DND-41 (cell line): ENCODE results near the gene SNTB2.

ENCODE experiments used
- ATAC-seq: fragments of 200-7000 bp; cut with Tn5 transposase; 3 replicates; pipeline ENCODE4 v1.9.1; 2021; ENCODE audit warnings: low read depth; ENCODE audit not compliant: insufficient read depth
- DNase-seq: peaks from one replicate; pipeline ENCODE4 v3.0.0-alpha.2; 2020
- H2AFZ ChIP-seq: 2 replicates; pipeline ENCODE4 v1.6.0; 2012; ENCODE audit warnings: low read depth, low read length
- H3K27ac ChIP-seq: 2 replicates; pipeline ENCODE4 v1.5.1; 2012; ENCODE audit warnings: low read length, inconsistent platforms
- H3K27me3 ChIP-seq: fragments of 200-600 bp; sonication (generic); 2 replicates; pipeline ENCODE4 v1.6.0; 2012; ENCODE audit warnings: low read length, mild to moderate bottlenecking, inconsistent platforms; ENCODE audit not compliant: insufficient read depth, poor library complexity
- H3K36me3 ChIP-seq: 2 replicates; pipeline ENCODE4 v1.5.1; 2012; ENCODE audit warnings: low read length, inconsistent platforms; ENCODE audit not compliant: insufficient read depth
- H3K4me1 ChIP-seq: 2 replicates; pipeline ENCODE4 v1.5.1; 2012; ENCODE audit warnings: mild to moderate bottlenecking, low read length; ENCODE audit not compliant: insufficient read depth
- H3K4me2 ChIP-seq: 2 replicates; pipeline ENCODE4 v1.6.0; 2012; ENCODE audit warnings: mild to moderate bottlenecking, moderate library complexity, low read length, inconsistent platforms; ENCODE audit not compliant: insufficient read depth
- H3K4me3 ChIP-seq, 2 experiments: fragments of 200-600 bp in 1 of 2; shearing (Covaris generic) in 1 of 2; 2 replicates each; pipeline ENCODE4 v1.5.1; 2012 to 2016; ENCODE audit warnings: inconsistent platforms in 2 of 2, low read length in 2 of 2, mild to moderate bottlenecking in 2 of 2, low read depth in 1 of 2, moderate library complexity in 1 of 2
- H3K79me2 ChIP-seq: 2 replicates; pipeline ENCODE4 v1.6.0; 2012; ENCODE audit warnings: low read length, inconsistent platforms; ENCODE audit not compliant: insufficient read depth
- H3K9ac ChIP-seq: 2 replicates; pipeline ENCODE4 v1.6.0; 2012; ENCODE audit warnings: low read depth, mild to moderate bottlenecking, inconsistent platforms, low read length, moderate library complexity
- H3K9me3 ChIP-seq: 2 replicates; pipeline ENCODE4 v1.5.1; 2012; ENCODE audit warnings: low read length, moderate library complexity, mild to moderate bottlenecking, inconsistent platforms; ENCODE audit not compliant: insufficient read depth, severe bottlenecking
- H4K20me1 ChIP-seq: 2 replicates; pipeline ENCODE4 v1.6.0; 2012; ENCODE audit warnings: low read length; ENCODE audit not compliant: insufficient read depth
- EZH2 ChIP-seq: IDR thresholded peaks from 3 replicates; pipeline ENCODE4 v1.6.1; 2012; ENCODE audit warnings: borderline replicate concordance, low read depth, mild to moderate bottlenecking, moderate library complexity, low read length, inconsistent platforms; ENCODE audit not compliant: severe bottlenecking
- TF ChIP-seq, protein P1 (sequence below): IDR thresholded peaks from 2 replicates; pipeline ENCODE4 v1.5.1; 2012; ENCODE audit warnings: borderline replicate concordance, low read length, moderate library complexity, mild to moderate bottlenecking; ENCODE audit not compliant: poor library complexity, severe bottlenecking; ENCODE audit errors: extremely low read depth

SNTB2 gene

DNA sequence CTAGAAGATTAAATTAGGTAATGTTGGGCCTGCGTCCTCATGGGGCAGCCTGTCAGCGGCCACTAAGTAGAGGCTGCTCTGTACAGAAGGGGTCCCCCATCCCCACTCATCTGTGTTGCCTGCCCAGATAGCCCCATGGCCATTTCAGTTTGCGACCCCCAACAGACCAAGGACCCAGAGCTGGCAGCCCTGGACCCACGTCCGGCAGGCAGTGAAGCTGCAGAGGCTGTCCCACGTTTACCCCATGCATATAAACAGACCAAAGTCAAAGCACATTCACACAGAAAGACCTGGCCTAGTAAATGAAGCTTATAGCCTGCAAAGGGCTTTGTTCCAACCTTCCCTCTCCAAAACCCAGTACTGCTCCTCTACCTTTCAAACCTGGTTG is 138.8 kb downstream of the SNTB2 start:
- no peaks in the 10 kb centered on the region for H3K27me3 ChIP-seq
- TF ChIP-seq, protein P1, sequence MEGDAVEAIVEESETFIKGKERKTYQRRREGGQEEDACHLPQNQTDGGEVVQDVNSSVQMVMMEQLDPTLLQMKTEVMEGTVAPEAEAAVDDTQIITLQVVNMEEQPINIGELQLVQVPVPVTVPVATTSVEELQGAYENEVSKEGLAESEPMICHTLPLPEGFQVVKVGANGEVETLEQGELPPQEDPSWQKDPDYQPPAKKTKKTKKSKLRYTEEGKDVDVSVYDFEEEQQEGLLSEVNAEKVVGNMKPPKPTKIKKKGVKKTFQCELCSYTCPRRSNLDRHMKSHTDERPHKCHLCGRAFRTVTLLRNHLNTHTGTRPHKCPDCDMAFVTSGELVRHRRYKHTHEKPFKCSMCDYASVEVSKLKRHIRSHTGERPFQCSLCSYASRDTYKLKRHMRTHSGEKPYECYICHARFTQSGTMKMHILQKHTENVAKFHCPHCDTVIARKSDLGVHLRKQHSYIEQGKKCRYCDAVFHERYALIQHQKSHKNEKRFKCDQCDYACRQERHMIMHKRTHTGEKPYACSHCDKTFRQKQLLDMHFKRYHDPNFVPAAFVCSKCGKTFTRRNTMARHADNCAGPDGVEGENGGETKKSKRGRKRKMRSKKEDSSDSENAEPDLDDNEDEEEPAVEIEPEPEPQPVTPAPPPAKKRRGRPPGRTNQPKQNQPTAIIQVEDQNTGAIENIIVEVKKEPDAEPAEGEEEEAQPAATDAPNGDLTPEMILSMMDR = no peak
- no peak for TF ChIP-seq EZH2
- H2AFZ ChIP-seq = no peak overlapping the region
- H3K9ac ChIP-seq = no peak overlapping the region
- peaks cover 83% of the 10 kb centered on the region for H4K20me1 ChIP-seq
- H3K4me1 ChIP-seq = peaks cover 52% of the 10 kb centered on the region
- H3K27ac ChIP-seq = no peak overlapping the region
- ATAC-seq (no peak), DNase-seq (no peak)
- H3K4me2 ChIP-seq = peak overlapping the region; percentile 94; the same call in 1 of the 2 replicates
- H3K79me2 ChIP-seq = peaks cover 95% of the 10 kb centered on the region
- H3K36me3 ChIP-seq = peaks cover 81% of the 10 kb centered on the region
- H3K4me3 ChIP-seq = 0 out of 4 replicates have a peak overlapping the region, but pooled peaks of 1 of the 2 experiments have one; percentile 10
- H3K9me3 ChIP-seq = no peaks in the 10 kb centered on the region

DNA sequence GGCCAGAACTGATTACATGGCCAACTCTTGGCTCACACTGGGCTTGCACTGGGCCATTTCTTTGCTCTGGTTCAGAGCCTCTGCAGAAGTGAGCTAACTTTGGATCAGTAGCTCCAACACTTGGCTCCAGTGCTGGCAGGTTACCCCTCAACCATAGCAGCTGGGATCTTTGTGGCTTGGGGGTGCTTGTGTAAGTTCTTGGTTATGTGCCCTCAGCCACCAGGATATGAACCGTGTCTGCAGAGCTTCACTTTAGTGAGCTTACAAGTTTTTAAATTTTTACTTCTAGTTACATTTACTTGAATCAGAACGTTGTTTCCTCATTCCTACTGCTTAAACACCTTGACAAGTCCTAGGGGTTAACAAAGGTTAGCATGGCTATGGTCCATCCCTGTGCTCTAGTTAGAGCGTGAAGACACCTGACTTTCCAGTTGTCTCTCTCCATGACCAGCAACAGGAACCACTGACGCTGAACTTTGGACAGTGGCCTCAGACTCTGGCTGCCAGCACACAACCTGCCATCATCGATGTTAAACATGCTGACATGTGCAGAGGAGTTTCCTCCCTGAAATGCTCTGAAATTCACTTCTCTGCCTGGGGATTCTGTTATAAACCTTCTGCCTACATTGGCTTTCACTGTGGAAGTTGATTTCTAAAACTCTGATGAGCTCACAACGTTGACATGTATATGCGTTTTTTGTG is 139.4 kb downstream of the SNTB2 start:
- ATAC-seq (no peak), DNase-seq (no peak)
- Histone ChIP-seq H3K9ac (no peak overlapping the region), H4K20me1 (peaks cover 78% of the 10 kb centered on the region), H3K4me3 (peak overlapping the region in 1 of 2 experiments; percentile 39; a peak in 3 of 4 replicates), H3K27me3 (no peaks in the 10 kb centered on the region), H3K9me3 (no peaks in the 10 kb centered on the region), H3K27ac (0 out of 2 replicates have a peak overlapping the region, but pooled peaks have one; percentile 6), H3K4me2 (peak overlapping the region; percentile 94), H2AFZ (no peak overlapping the region), H3K79me2 (peaks cover 96% of the 10 kb centered on the region), H3K36me3 (peaks cover 76% of the 10 kb centered on the region), H3K4me1 (peaks cover 57% of the 10 kb centered on the region)
- TF ChIP-seq EZH2 = no peak
- TF ChIP-seq, protein P1 = no peak

DNA sequence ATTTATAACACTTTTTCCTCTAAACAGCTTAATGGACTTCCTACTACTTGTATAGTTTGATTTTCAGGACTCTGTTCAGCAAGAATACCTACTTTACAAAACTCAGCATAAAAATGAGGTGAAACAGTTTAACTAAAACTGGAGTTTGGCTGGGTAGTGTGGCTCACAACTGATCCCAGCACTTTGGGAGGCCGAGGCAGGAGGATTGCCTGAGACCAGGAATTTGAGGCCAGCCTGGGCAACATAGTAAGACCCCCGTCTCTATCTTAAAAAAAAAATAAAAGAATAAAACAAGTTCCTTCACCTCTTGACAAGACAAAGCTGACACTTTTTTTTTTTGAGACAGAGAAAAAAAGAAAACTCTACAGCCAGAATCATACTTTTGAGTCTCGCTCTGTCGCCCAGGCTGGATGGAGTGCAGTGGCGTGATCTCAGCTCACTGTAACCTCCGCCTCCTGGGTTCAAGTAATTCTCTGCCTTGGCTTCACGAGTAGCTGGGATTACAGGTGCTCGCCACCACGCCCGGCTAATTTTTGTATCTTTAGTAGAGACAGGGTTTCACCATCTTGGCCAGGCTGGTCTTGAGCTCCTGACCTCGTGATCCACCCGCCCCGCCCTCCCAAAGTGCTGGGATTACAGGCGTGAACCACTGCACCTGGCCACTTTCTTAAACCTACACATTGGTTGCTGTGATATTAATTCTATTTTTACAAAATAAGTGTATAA is 140.8 kb downstream of the SNTB2 start:
- Histone ChIP-seq H3K9ac (peak overlapping the region; percentile 96), H3K79me2 (peaks cover 88% of the 10 kb centered on the region), H3K4me2 (peak overlapping the region; percentile 94), H2AFZ (no peak overlapping the region), H3K9me3 (no peaks in the 10 kb centered on the region), H3K4me1 (peaks cover 64% of the 10 kb centered on the region), H3K27me3 (no peaks in the 10 kb centered on the region), H3K36me3 (peaks cover 72% of the 10 kb centered on the region), H4K20me1 (peaks cover 64% of the 10 kb centered on the region), H3K4me3 (peak overlapping the region in 1 of 2 experiments; percentile 89; a peak in 2 of 4 replicates), H3K27ac (peak overlapping the region; percentile 27; the same call in 1 of the 2 replicates)
- no peak for ATAC-seq
- DNase-seq = no peak
- TF ChIP-seq EZH2 = no peak
- TF ChIP-seq, protein P1 = no peak
